ENCODE measurements around the gene MAT1A.
"Not testable (repeated sequence)": the region's sequence is repeated elsewhere in the genome, so short reads cannot be mapped to it uniquely, and the experiment has no call there.

MAT1A gene

GRCh38 chr10:80223031-80223419 is 66.4 kb downstream of the MAT1A start:
- not testable (repeated sequence) for DNase-seq (ENCODE audit: low read depth); H3K4me3 ChIP-seq (ENCODE audit: low read depth, low read length)
